ENCODE results near the gene CDKN2B-AS1.

CDKN2B-AS1 gene

GRCh38 chr9:22005702-22006606 lies 11.4 kb downstream of the CDKN2B-AS1 start:
- DNase-seq (ENCODE audit: low read depth) = no peak

DNA sequence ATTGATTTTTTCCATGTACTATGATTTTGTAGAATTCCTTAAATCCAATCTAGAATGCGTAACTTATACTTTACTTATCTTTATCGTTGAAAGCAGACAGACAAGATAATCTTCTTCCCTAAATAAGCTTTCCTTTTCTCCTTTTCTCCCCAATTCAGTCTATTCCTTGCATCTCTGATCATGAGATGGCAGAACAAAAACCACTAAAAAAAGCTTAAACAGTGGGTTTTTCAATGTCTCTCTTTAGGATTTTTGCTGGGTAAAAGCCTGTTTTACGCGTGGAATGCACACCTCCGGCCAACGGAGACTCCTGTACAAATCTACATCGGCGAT lies 13.8 kb downstream of the CDKN2B-AS1 start:
- no peak for DNase-seq (ENCODE audit: low read depth)

GRCh38 chr9:22008717-22009505 lies 14.3 kb downstream of the CDKN2B-AS1 start, which contains the start of gene CDKN2B:
CDKN2B (minus strand) TSS chr9:22009305; CDS start chr9:22008953, 352 bp downstream.
- peak; percentile 97 for DNase-seq (ENCODE audit: low read depth)

GRCh38 chr9:22009506-22009867 lies 14.9 kb downstream of the CDKN2B-AS1 start:
- no peak for DNase-seq (ENCODE audit: low read depth)

- DNase-seq (ENCODE audit: low read depth) = no peak
Observed at GRCh38 chr9:22010866-22011625, 16.5 kb downstream of the CDKN2B-AS1 start.

- no peak for DNase-seq (ENCODE audit: low read depth)
Observed at GRCh38 chr9:22022396-22022795, 27.8 kb downstream of the CDKN2B-AS1 start.

GRCh38 chr9:22026696-22027095 lies 32.1 kb downstream of the CDKN2B-AS1 start:
- DNase-seq (ENCODE audit: low read depth) = no peak

- DNase-seq (ENCODE audit: low read depth) = no peak
Observed at GRCh38 chr9:22028394-22028793, 33.8 kb downstream of the CDKN2B-AS1 start.

DNA sequence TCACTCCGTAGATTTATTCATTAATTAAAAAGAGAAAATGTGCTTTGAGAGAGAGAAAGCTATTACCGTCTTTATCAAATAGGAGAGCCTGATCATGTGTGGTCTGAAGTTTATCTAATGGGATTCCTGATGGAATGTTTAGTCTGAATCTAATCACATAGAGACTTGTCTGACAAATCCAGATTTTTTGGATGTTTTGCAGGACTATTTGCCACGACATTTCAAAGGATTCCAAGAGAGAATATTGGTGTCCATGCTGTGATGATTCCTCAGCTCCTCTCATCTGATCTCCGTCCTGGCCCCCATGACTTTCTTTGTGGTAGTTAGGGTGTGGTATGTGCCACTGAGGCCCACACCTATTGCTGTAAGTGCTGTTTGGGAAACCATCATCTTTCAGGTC lies 34.6 kb downstream of the CDKN2B-AS1 start:
- no peak for DNase-seq (ENCODE audit: low read depth)

GRCh38 chr9:22030101-22030598 lies 35.6 kb downstream of the CDKN2B-AS1 start:
- DNase-seq (ENCODE audit: low read depth) = peak; percentile 88

GRCh38 chr9:22031655-22032411 lies 37.2 kb downstream of the CDKN2B-AS1 start:
- peak; percentile 68 for DNase-seq (ENCODE audit: low read depth)

DNA sequence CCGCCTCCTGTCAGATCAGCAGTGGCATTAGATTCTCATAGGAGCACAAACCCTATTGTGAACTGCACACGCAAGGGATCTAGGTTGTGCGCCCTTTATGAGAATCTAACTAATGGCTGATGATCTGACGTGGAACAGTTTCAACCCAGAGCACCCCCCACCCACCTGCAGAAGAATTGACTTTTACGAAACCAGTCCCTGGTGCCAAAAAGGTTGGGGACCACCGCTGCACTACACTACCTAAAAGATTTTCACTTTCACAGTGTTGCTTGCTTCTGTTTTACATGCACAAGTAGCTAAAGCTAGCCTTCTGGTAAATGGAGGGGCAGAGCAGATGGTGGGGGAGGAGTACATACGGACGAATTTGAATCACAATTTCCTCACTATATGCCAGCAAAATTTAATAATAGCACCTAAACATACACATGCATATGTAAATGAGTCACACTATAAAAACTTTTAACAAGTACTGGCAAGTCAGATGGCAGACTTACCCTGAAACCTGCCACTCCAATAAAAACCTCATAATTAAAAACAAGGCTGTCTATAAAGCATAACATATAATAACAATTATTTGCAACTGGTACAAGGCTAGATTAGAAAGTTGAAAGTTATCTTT lies 38.5 kb downstream of the CDKN2B-AS1 start:
- no peak for DNase-seq (ENCODE audit: low read depth)

DNA sequence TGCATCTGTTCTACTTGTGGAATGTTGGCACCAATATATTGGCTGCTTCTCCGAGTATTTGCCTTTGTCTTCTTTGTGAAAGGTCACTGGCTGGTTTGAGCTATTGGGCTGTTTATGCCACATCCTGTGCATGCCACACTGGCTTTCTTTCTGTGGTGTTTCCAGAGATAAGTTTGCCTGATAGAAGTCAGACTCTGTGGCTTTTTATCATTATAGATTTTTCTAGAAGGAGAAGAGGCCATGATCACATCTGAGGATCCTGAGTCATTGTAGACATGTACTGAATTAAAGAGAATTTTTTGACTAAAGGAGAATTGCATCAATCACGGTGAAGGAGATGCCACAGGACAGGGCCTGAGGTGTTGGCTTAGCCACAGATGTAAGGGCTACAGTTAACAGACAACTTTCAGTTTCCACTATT lies 41.0 kb downstream of the CDKN2B-AS1 start:
- DNase-seq (ENCODE audit: low read depth) = no peak

DNA sequence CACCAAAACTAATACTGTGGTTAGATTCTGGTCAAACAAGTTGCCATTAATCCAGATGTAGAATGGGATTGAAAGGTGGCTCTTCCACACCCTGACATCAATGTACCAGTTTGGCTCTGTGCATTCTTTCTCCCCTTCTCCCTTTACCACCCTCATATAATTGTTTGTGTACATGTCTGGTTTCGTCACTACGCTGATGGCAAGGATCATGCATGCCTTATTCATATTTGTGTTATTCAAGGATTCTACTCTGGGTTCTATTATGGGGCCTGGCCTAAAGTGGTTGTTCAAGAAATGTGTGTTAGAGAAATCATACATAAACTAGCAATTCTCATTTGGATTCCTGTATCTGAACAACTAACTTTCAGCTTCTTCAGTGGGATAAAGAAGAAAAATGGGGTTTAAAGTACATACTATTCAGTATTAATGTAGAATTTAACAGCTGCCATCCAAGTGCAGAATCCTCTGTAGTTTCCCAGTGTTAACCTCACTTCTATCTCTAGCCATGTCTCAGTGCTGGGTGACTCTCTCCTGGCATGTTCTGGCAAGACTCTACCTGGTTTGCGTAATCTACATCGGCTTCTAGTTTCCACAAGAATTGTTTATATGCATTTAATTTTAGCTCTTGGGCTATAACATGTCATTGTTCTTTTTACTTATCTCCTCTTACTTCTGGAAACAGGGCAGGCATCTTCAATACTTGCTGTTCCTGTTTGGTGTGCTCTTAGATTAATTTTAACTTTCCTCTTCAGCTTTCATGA lies 42.5 kb downstream of the CDKN2B-AS1 start:
- no peak for DNase-seq (ENCODE audit: low read depth)

DNA sequence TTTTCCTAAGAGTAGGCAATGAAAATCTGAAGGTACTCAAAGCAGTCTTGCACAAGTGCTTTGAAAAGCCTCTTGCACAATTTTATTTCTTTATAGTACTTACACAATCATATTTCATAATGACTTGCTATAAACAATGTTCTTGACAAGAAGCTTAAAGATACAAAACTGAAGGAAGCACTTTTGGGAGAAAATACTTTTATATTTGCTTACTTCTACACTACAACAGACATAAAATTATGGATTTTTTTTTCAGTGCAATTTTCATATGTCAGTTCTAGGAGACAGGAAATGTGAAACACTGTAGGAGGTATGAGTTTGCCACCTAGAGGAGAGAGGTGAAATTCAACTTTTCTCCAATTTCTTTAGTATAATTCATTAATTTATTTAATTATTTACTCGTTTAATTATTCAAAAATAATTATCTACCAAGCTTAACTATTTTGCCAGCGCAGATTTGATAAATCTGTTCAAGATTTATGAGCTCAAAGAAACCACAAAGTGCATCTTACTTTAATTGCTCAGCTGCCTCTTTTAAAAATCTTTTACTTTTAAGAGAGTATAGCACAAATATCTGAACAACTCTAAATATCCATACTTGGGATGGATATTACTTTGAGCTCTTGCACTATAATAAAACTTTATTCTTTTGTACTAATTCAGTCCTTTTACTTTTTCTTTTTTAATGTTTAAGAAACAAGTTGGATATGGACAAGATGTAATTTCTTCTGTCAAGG lies 43.5 kb downstream of the CDKN2B-AS1 start:
- DNase-seq (ENCODE audit: low read depth) = peak; percentile 77

- no peak for DNase-seq (ENCODE audit: low read depth)
Observed at GRCh38 chr9:22039258-22039657, 44.7 kb downstream of the CDKN2B-AS1 start.

DNA sequence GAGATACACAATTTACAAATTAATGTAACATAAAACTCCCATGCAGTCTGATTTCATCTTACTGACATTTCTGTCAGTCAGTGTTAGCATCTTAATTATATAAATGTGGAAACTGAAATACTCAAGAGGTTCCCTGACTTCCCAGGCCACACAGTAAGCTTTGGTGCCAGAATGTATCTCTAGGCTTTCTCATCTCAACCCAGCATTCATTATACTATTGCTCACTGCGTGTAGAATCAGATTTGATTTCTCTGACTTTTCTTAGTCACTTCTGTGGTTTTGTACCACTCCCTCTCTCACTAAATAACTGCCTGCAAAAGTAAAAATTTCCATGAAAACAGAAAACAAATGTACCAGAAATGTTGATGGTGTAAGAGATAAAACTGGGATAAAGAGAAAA lies 46.2 kb downstream of the CDKN2B-AS1 start:
- peak; percentile 90 for DNase-seq (ENCODE audit: low read depth)

- DNase-seq (ENCODE audit: low read depth) = no peak
Observed at GRCh38 chr9:22041344-22041743, 46.8 kb downstream of the CDKN2B-AS1 start.

- peak; percentile 50 for DNase-seq (ENCODE audit: low read depth)
Observed at GRCh38 chr9:22041775-22042174, 47.2 kb downstream of the CDKN2B-AS1 start.

All from ELR (cell line).